ENCODE results near the gene PIGR. TPM values are rescaled to one million over a fixed set of nuclear protein-coding genes. Genes with fewer than 3 reads are reported as not detected.
A peak's percentile ranks its signal among the peaks of the same experiment; 100 is the strongest.

The PIGR gene
- total RNA-seq, 1 donor from 2014 or later: 1.00 TPM

DNA sequence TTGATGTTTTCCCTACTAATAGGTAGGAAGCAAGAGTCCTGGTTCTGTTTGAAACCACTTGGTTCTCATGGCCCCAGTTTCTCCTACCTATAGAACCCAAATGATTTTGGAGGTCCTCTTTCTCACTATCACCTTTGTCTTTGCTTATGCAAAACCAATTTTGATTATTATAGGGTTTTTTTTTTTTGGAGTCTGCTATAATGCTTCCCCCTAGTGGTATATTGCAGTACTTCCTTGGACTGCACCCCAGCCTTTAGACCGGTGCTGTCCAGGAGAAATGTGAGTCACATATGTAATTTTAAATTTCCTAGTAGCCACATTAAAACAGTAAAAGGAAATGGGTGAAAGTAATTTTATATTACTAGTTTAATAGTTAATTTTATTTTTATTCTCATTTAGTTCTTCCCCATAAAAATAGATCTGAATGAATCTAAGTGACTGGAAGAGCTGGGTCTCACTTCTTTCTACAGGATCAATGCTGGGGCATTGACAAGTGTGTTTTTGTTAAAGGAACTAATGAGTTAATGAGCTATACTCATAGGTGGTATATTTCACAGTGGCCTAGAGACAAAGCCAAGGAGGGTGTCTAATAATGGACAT is 35.1 kb downstream of the PIGR start:
- TF ChIP-seq, protein P1, sequence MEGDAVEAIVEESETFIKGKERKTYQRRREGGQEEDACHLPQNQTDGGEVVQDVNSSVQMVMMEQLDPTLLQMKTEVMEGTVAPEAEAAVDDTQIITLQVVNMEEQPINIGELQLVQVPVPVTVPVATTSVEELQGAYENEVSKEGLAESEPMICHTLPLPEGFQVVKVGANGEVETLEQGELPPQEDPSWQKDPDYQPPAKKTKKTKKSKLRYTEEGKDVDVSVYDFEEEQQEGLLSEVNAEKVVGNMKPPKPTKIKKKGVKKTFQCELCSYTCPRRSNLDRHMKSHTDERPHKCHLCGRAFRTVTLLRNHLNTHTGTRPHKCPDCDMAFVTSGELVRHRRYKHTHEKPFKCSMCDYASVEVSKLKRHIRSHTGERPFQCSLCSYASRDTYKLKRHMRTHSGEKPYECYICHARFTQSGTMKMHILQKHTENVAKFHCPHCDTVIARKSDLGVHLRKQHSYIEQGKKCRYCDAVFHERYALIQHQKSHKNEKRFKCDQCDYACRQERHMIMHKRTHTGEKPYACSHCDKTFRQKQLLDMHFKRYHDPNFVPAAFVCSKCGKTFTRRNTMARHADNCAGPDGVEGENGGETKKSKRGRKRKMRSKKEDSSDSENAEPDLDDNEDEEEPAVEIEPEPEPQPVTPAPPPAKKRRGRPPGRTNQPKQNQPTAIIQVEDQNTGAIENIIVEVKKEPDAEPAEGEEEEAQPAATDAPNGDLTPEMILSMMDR (IDR thresholded peaks at IDR 0.05): peak; percentile 68
- intact Hi-C loops (cut with micrococcal nuclease): loop anchor here (1.0 to 5.0 kb wide), 5 partner anchors 46 to 299 kb away; partner anchors contain the start of genes EIF2D and IL20

DNA sequence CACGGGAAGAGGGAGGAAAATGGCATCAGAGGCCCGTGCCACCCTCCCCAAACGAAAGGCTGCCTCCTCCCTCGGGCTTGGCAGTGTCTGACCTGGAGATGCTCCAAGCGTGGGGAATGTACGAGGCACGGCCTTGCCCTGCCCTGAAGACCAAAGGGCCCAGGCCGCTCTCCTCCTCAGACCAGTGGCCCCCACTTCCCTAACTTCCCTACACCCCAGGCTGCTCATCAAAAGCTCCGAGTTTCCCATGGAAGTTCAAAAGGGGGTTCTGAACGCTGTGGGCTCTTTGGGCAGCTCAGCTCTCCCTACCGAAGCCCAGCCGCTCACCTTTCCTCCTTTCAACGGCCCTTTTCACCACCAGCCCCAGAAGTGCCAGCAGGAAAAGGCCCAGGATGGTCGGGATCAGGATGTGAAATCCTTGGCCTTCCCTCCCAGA is 36.4 kb downstream of the PIGR start:
- Mint-ChIP-seq H3K4me1 (peaks cover 92% of the 10 kb centered on the region), H3K27ac (peak overlapping the region; percentile 66), H3K9me3 (no peaks in the 10 kb centered on the region), H3K36me3 (ENCODE audit: low read depth) (peaks cover 87% of the 10 kb centered on the region), H3K4me3 (peak overlapping the region; percentile 46), H3K27me3 (no peaks in the 10 kb centered on the region)
- DNase-seq (no peak), ATAC-seq (ENCODE audit: low read depth) (no peak)
- TF ChIP-seq, protein P1 (IDR thresholded peaks at IDR 0.05): no peak
- POLR2A ChIA-PET: interaction anchor here (1.1 to 5.8 kb wide), 10 partner anchors 8 to 183 kb away, joined by 3 to 51 read pairs (median 6); partner anchors contain the start of gene FCMR
- CTCF ChIA-PET: interaction anchor here (0.7 to 2.4 kb wide), 20 partner anchors 9 to 279 kb away, joined by 3 to 31 read pairs (median 8); partner anchors contain the start of genes DYRK3 and FCMR
- intact Hi-C loops (cut with micrococcal nuclease): loop anchor here (5.0 kb wide), 2 partner anchors 118 to 298 kb away; partner anchors contain the start of gene EIF2D

More for the DNA sequence above, 35.1 kb downstream of the PIGR start:
- Mint-ChIP-seq H3K4me1 (peaks cover 92% of the 10 kb centered on the region), H3K9me3 (no peaks in the 10 kb centered on the region), H3K4me3 (peak overlapping the region; percentile 17), H3K27ac (peak overlapping the region; percentile 33), H3K36me3 (ENCODE audit: low read depth) (peaks cover 87% of the 10 kb centered on the region), H3K27me3 (no peaks in the 10 kb centered on the region)
- DNase-seq: no peak
- POLR2A ChIA-PET: interaction anchor here (0.7 to 12.0 kb wide), 3 partner anchors 11 to 411 kb away, joined by 4 to 267 read pairs (median 48); partner anchors contain the start of gene FCMR
- CTCF ChIA-PET: interaction anchor here (0.6 to 9.7 kb wide), 28 partner anchors 8 to 366 kb away, joined by 3 to 383 read pairs (median 8); partner anchors contain the start of genes DYRK3, FCMR, IL20 and IL24
- ATAC-seq (ENCODE audit: low read depth): peak; percentile 60

DNA sequence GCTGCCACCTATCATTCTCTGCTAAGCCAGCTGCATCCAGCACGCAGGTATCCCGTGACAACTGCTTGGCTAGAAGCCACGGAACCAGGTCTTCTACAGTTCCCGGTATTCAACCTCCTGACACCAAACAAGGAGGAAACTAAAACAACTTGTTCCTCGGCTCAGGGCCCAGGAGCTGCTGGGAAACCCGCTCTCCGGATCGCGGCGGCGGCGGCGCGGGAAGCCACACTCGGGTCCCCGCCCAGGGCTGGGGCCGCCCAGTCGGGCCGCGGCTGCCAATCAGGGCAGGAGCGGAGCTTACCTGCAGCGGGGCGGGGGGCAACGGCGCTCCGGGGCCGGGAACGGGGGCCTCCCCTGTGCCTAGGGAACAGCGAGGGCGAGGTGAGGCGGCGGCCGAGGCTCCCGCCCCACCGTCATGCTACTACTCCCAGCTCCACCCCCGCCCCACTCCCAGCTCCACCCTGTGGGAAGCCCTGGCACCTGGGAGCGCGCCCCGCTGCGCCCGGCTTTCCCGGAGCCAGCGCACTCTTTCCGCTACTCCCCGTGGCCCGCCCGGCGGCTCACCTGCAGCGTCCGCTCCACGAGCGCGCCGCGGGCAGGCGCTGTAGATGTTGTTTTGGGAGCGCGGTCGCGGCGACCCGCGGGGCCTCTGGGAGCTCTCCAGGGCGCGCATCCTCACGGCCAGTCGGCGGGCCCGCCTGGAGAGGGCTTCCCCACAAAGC is 36.9 kb downstream of the PIGR start:
- TF ChIP-seq, protein P1 (IDR thresholded peaks at IDR 0.05): no peak
- no peak for DNase-seq
- ATAC-seq (ENCODE audit: low read depth): peak; percentile 13
- ChIA-PET POLR2A (interaction anchor here (0.7 to 5.8 kb wide), 13 partner anchors 9 to 251 kb away, joined by 3 to 51 read pairs (median 5); partner anchors contain the start of gene FCMR), CTCF (interaction anchor here (0.7 to 2.4 kb wide), 23 partner anchors 10 to 302 kb away, joined by 3 to 31 read pairs (median 4); partner anchors contain the start of genes DYRK3, FCMR and IL20)
- Mint-ChIP-seq H3K36me3 (ENCODE audit: low read depth) (peaks cover 87% of the 10 kb centered on the region), H3K9me3 (no peaks in the 10 kb centered on the region), H3K27me3 (no peaks in the 10 kb centered on the region), H3K27ac (peak overlapping the region; percentile 88), H3K4me3 (peak overlapping the region; percentile 62), H3K4me1 (peaks cover 92% of the 10 kb centered on the region)
- intact Hi-C loops (cut with micrococcal nuclease): loop anchor here (5.0 kb wide), 1 partner anchor 117 kb away; no protein-coding TSS in a partner anchor

DNA sequence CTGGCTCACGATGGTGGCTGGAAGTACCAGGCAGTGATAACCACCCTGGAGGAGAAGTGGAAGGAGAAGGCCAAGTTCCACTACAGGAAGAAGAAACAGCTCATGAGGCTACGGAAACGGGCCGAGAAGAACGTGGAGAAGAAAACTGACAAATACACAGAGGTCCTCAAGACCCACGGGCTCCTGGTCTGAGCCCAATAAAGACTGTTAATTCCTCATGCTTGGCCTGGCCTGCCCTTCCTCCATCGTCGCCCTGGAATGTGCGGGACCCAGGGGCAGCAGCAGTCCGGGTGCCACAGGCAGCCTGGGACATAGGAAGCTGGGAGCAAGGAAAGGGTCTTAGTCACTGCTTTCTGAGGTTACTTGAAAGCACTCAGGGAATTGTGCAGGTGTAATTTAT is 38.2 kb downstream of the PIGR start:
- peaks cover 87% of the 10 kb centered on the region for H3K36me3 Mint-ChIP-seq (ENCODE audit: low read depth)
- H3K4me1 Mint-ChIP-seq: peaks cover 86% of the 10 kb centered on the region
- H3K4me3 Mint-ChIP-seq: no peak overlapping the region
- TF ChIP-seq, protein P1 (IDR thresholded peaks at IDR 0.05): no peak
- DNase-seq: no peak
- ChIA-PET CTCF (interaction anchor here (0.7 to 2.4 kb wide), 11 partner anchors 11 to 275 kb away, joined by 3 to 31 read pairs (median 10); partner anchors contain the start of genes DYRK3 and FCMR), POLR2A (interaction anchor here (1.5 to 5.8 kb wide), 5 partner anchors 8 to 436 kb away, joined by 3 to 51 read pairs (median 16); partner anchors contain the start of gene FCMR)
- H3K9me3 Mint-ChIP-seq: no peaks in the 10 kb centered on the region
- H3K27ac Mint-ChIP-seq: peak overlapping the region; percentile 70
- no peaks in the 10 kb centered on the region for H3K27me3 Mint-ChIP-seq
- no peak for ATAC-seq (ENCODE audit: low read depth)
- intact Hi-C loops (cut with micrococcal nuclease): loop anchor here (5.0 kb wide), 1 partner anchor 116 kb away; no protein-coding TSS in a partner anchor
